ENCODE data around the gene MXD3.

Gene MXD3

GRCh38 chr5:177304392-177305119 is 7.1 kb downstream of the MXD3 start:
- H3K27ac ChIP-seq, result peak overlapping the region; percentile 85
- TF ChIP-seq CTCF (IDR thresholded peaks at IDR 0.05), result no peak
- TF ChIP-seq ZFX (IDR thresholded peaks at IDR 0.05; ENCODE audit: borderline replicate concordance), result no peak

- H3K27ac ChIP-seq, result peak overlapping the region; percentile 85
- TF ChIP-seq ZFX (IDR thresholded peaks at IDR 0.05; ENCODE audit: borderline replicate concordance) (no peak), CTCF (IDR thresholded peaks at IDR 0.05) (no peak)
These were observed 7.7 kb downstream of the MXD3 start for GRCh38 chr5:177303925-177304391.

GRCh38 chr5:177303121-177303924 is 8.4 kb downstream of the MXD3 start, which contains the start of the genes PRELID1 and RAB24:
PRELID1 (plus strand) TSS chr5:177303799; CDS start chr5:177303986, 187 bp downstream.
RAB24 (minus strand) TSS chr5:177303719; CDS start chr5:177303288, 431 bp downstream.
- H3K27ac ChIP-seq, result peak within 1 kb of the TSS; percentile 85
- TF ChIP-seq ZFX (IDR thresholded peaks at IDR 0.05; ENCODE audit: borderline replicate concordance) (no peak), CTCF (IDR thresholded peaks at IDR 0.05) (peak; percentile 67)

GRCh38 chr5:177302354-177303110 is 9.2 kb downstream of the MXD3 start:
- peak overlapping the region; percentile 85 for H3K27ac ChIP-seq
- TF ChIP-seq ZFX (IDR thresholded peaks at IDR 0.05; ENCODE audit: borderline replicate concordance), result no peak
- TF ChIP-seq CTCF (IDR thresholded peaks at IDR 0.05), result no peak; the same call in 1 of the 2 replicates

- TF ChIP-seq ZFX (IDR thresholded peaks at IDR 0.05; ENCODE audit: borderline replicate concordance) (no peak), CTCF (IDR thresholded peaks at IDR 0.05) (no peak)
- H3K27ac ChIP-seq, result peak overlapping the region; percentile 85
These were observed 10.1 kb downstream of the MXD3 start for GRCh38 chr5:177301503-177302165.

- no peak for TF ChIP-seq ZFX (IDR thresholded peaks at IDR 0.05; ENCODE audit: borderline replicate concordance)
- TF ChIP-seq CTCF (IDR thresholded peaks at IDR 0.05), result no peak
- peak overlapping the region; percentile 85 for H3K27ac ChIP-seq
These were observed 10.7 kb downstream of the MXD3 start for GRCh38 chr5:177300951-177301350.

All from 22Rv1 (cell line).